HepG2 (cell line): ENCODE results near the gene MAP3K3. TPM values are rescaled to one million over a fixed set of nuclear protein-coding genes. Genes with fewer than 3 reads are reported as not detected.
A peak's percentile ranks its signal among the peaks of the same experiment; 100 is the strongest.

Experiments used
- GPN1 ChIP-seq: sonication (generic); formaldehyde crosslinking; IDR thresholded peaks from 2 replicates; pipeline ENCODE4 v1.5.1; 2020; ENCODE audit warnings: missing genetic modification reagents, borderline replicate concordance
- JUN ChIP-seq: sonication (generic); formaldehyde crosslinking; IDR thresholded peaks from 2 replicates; pipeline ENCODE4 v1.4.0; 2020; ENCODE audit warnings: mild to moderate bottlenecking, missing genetic modification reagents
- NCOR1 ChIP-seq: fragments of 200-600 bp; sonication (generic); IDR thresholded peaks from 2 replicates; pipeline ENCODE4 v1.7.0; 2017; ENCODE audit warnings: antibody characterized with exemption, low read length, borderline replicate concordance
- PHF8 ChIP-seq: sonication (generic); formaldehyde crosslinking; IDR thresholded peaks from 2 replicates; pipeline ENCODE4 v1.5.0; 2020; ENCODE audit warnings: missing genetic modification reagents
- PLSCR1 ChIP-seq: sonication (generic); formaldehyde crosslinking; IDR thresholded peaks from 2 replicates; pipeline ENCODE4 v1.5.0; 2020; ENCODE audit warnings: missing genetic modification reagents, mild to moderate bottlenecking, borderline replicate concordance
- RARG ChIP-seq: sonication (generic); formaldehyde crosslinking; IDR thresholded peaks from 2 replicates; pipeline ENCODE4 v1.4.0; 2020; ENCODE audit warnings: low read depth, mild to moderate bottlenecking, missing genetic modification reagents
- RXRA ChIP-seq: sonication (generic); formaldehyde crosslinking; IDR thresholded peaks from 2 replicates; pipeline ENCODE4 v1.5.1; 2020; ENCODE audit warnings: missing genetic modification reagents
- TAF1 ChIP-seq: sonication (generic); formaldehyde crosslinking; IDR thresholded peaks from 2 replicates; pipeline ENCODE4 v1.4.0; 2020; ENCODE audit warnings: missing genetic modification reagents
- TSC22D2 ChIP-seq: sonication (generic); formaldehyde crosslinking; IDR thresholded peaks from 2 replicates; pipeline ENCODE4 v1.5.1; 2020; ENCODE audit warnings: missing genetic modification reagents, mild to moderate bottlenecking, borderline replicate concordance
- ZBTB14 ChIP-seq: sonication (generic); formaldehyde crosslinking; IDR thresholded peaks from 2 replicates; pipeline ENCODE4 v1.4.0; 2020; ENCODE audit warnings: missing genetic modification reagents
- ZFYVE20 ChIP-seq: sonication (generic); formaldehyde crosslinking; IDR thresholded peaks from 2 replicates; pipeline ENCODE4 v1.8.0; 2023; ENCODE audit warnings: low read depth, mild to moderate bottlenecking, moderate library complexity, missing genetic modification reagents, borderline replicate concordance
- ZNF136 ChIP-seq: sonication (generic); formaldehyde crosslinking; IDR thresholded peaks from 2 replicates; pipeline ENCODE4 v1.8.1; 2022; ENCODE audit warnings: low read depth, mild to moderate bottlenecking, moderate library complexity, missing genetic modification reagents
- ZNF138 ChIP-seq: sonication (generic); formaldehyde crosslinking; IDR thresholded peaks from 2 replicates; pipeline ENCODE4 v1.5.0; 2020; ENCODE audit warnings: mild to moderate bottlenecking, low read depth, missing genetic modification reagents
- ZNF562 ChIP-seq: sonication (generic); formaldehyde crosslinking; IDR thresholded peaks from 2 replicates; pipeline ENCODE4 v1.8.0; 2022; ENCODE audit warnings: missing genetic modification reagents, borderline replicate concordance
- ZNF569 ChIP-seq: sonication (generic); formaldehyde crosslinking; IDR thresholded peaks from 2 replicates; pipeline ENCODE4 v1.5.0; 2020; ENCODE audit warnings: mild to moderate bottlenecking, missing genetic modification reagents, moderate library complexity, borderline replicate concordance
- ZNF772 ChIP-seq: sonication (generic); formaldehyde crosslinking; IDR thresholded peaks from 2 replicates; pipeline ENCODE4 v1.5.0; 2020; ENCODE audit warnings: mild to moderate bottlenecking, missing genetic modification reagents
- ZNF773 ChIP-seq: sonication (generic); formaldehyde crosslinking; IDR thresholded peaks from 2 replicates; pipeline ENCODE4 v1.4.0; 2020; ENCODE audit warnings: missing genetic modification reagents, borderline replicate concordance
- polyA plus RNA-seq, 8 experiments: library from polyadenylated mRNA; depleted of rRNA in 3 of 8; stranded (reverse) in 7 of 8; unstranded in 1 of 8; fragments of >200 nt; fragmentation: Illumina TruSeq in 4 of 8; extraction: Trizol in 4 of 8; gene quantifications; 2 replicates each; pipeline versions ENCODE4 v1.2.1 to v1.2.3, GENCODE V29; 2011 to 2016; ENCODE audit warnings: low read depth in 4 of 8, missing spikeins in 1 of 8, mixed read lengths in 1 of 8; ENCODE audit not compliant: insufficient read depth in 1 of 8
- total RNA-seq, 5 experiments: library from RNA; depleted of rRNA; stranded (reverse); fragments of >200 nt; fragmentation: Illumina TruSeq; extraction: Trizol; gene quantifications; 2 replicates each; pipeline ENCODE4 v1.2.3, GENCODE V29; 2016; ENCODE audit warnings: low read depth in 1 of 5
- TF ChIP-seq, protein P1 (sequence below): sonication (generic); formaldehyde crosslinking; IDR thresholded peaks from 2 replicates; pipeline ENCODE4 v1.4.0; 2020; ENCODE audit warnings: missing genetic modification reagents, borderline replicate concordance
- TF ChIP-seq, protein P2 (sequence below): IDR thresholded peaks from 2 replicates; pipeline ENCODE4 v1.6.1; 2016; ENCODE audit warnings: control low read depth
- TF ChIP-seq, protein P3 (sequence below): sonication (generic); formaldehyde crosslinking; IDR thresholded peaks from 2 replicates; pipeline ENCODE4 v1.5.0; 2020; ENCODE audit warnings: missing genetic modification reagents

MAP3K3 gene
- total and polyA plus RNA-seq, 2 of the 13 experiments (the other 11 are each of a cell fraction or from before 2014, with no cell fraction given): 17.7 to 21.8 TPM

DNA sequence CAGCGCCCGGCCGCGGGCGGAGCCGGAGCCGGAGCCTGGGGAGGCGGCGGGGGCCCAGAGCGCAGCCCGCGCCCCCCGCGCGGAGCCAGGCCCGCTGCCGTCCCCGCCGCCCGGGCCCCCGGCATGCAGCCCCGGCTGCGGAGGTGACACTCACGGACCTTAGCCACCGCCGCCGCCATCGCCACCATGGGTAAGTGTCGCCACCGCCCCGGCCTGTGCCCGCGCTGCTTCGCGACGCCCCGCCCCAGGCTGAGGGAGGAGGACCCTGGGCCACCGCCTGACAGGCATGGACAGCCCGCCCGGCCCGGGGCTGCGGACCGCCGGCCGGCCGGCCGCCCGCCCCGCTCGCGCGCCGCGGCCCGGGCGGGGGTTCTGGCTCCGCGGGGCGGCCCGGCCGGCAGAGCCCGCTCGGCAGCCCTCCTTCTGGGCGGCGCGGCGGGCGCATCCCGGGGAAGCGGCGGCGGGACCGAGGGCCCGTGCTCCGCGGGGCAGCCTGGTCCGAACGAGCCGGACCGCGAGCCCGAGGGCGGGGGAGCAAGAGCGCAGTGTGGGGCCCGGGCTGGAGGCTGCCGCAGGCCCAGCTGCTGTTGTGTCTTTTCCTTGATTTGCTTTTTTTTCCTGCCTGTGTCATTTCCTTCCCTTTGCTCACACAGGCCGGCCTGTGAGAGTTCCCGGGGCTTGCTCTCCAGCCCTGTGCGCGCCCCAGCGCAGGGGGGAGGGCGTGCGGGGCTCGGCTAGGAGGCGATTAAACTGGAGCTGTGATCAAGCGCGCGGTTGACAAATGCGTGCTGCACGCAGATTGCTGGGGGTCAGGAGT, 565 bp downstream of the MAP3K3 start (continued):
- TF ChIP-seq, protein P1, sequence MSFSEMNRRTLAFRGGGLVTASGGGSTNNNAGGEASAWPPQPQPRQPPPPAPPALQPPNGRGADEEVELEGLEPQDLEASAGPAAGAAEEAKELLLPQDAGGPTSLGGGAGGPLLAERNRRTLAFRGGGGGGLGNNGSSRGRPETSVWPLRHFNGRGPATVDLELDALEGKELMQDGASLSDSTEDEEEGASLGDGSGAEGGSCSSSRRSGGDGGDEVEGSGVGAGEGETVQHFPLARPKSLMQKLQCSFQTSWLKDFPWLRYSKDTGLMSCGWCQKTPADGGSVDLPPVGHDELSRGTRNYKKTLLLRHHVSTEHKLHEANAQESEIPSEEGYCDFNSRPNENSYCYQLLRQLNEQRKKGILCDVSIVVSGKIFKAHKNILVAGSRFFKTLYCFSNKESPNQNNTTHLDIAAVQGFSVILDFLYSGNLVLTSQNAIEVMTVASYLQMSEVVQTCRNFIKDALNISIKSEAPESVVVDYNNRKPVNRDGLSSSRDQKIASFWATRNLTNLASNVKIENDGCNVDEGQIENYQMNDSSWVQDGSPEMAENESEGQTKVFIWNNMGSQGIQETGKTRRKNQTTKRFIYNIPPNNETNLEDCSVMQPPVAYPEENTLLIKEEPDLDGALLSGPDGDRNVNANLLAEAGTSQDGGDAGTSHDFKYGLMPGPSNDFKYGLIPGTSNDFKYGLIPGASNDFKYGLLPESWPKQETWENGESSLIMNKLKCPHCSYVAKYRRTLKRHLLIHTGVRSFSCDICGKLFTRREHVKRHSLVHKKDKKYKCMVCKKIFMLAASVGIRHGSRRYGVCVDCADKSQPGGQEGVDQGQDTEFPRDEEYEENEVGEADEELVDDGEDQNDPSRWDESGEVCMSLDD (CRISPR knock-in tag): no peak
- TF ChIP-seq NCOR1 (no peak), ZNF138 (no peak), TSC22D2 (CRISPR knock-in tag) (no peak), PHF8 (peak; percentile 75), TAF1 (0 out of 2 replicates have a peak, but pooled peaks have one; percentile 43), ZFYVE20 (CRISPR knock-in tag) (no peak), ZNF562 (CRISPR knock-in tag) (no peak), JUN (CRISPR knock-in tag) (no peak), RXRA (CRISPR knock-in tag) (no peak; the same call in 1 of the 2 replicates), ZBTB14 (CRISPR knock-in tag) (peak; percentile 59; the same call in 1 of the 2 replicates), ZNF773 (CRISPR knock-in tag) (no peak), GPN1 (no peak), ZNF569 (no peak), ZNF772 (CRISPR knock-in tag) (no peak), RARG (CRISPR knock-in tag) (no peak), PLSCR1 (CRISPR knock-in tag) (no peak), ZNF136 (CRISPR knock-in tag) (no peak)
- TF ChIP-seq, protein P2, sequence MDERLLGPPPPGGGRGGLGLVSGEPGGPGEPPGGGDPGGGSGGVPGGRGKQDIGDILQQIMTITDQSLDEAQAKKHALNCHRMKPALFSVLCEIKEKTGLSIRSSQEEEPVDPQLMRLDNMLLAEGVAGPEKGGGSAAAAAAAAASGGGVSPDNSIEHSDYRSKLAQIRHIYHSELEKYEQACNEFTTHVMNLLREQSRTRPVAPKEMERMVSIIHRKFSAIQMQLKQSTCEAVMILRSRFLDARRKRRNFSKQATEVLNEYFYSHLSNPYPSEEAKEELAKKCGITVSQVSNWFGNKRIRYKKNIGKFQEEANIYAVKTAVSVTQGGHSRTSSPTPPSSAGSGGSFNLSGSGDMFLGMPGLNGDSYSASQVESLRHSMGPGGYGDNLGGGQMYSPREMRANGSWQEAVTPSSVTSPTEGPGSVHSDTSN (CRISPR knock-in tag): no peak
- TF ChIP-seq, protein P3, sequence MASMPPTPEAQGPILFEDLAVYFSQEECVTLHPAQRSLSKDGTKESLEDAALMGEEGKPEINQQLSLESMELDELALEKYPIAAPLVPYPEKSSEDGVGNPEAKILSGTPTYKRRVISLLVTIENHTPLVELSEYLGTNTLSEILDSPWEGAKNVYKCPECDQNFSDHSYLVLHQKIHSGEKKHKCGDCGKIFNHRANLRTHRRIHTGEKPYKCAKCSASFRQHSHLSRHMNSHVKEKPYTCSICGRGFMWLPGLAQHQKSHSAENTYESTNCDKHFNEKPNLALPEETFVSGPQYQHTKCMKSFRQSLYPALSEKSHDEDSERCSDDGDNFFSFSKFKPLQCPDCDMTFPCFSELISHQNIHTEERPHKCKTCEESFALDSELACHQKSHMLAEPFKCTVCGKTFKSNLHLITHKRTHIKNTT (CRISPR knock-in tag): no peak
